KMS-11 (cell line): ENCODE data around the gene TOX3.

Source experiments
- H2AFZ ChIP-seq: fragments of 200-600 bp; sonication (generic); 2 replicates; pipeline ENCODE4 v1.6.1; 2016; ENCODE audit warnings: antibody characterized with exemption, mixed run types, low read depth
- H3K27ac ChIP-seq: fragments of 200-600 bp; sonication (generic); 2 replicates; pipeline ENCODE4 v1.6.1; 2016; ENCODE audit warnings: mild to moderate bottlenecking, mixed run types
- H3K27me3 ChIP-seq: fragments of 200-600 bp; sonication (generic); 2 replicates; pipeline ENCODE4 v1.6.1; 2017; ENCODE audit warnings: mild to moderate bottlenecking, low read depth, mixed run types, moderate library complexity; ENCODE audit not compliant: insufficient read depth
- H3K36me3 ChIP-seq: fragments of 200-600 bp; sonication (generic); 2 replicates; pipeline ENCODE4 v1.6.1; 2017; ENCODE audit warnings: mild to moderate bottlenecking, mixed run types; ENCODE audit not compliant: insufficient read depth
- H3K4me1 ChIP-seq: fragments of 200-600 bp; sonication (generic); 2 replicates; pipeline ENCODE4 v1.6.1; 2016; ENCODE audit warnings: mild to moderate bottlenecking, low read depth, mixed run types; ENCODE audit not compliant: poor library complexity, severe bottlenecking
- H3K4me2 ChIP-seq: fragments of 200-600 bp; sonication (generic); 2 replicates; pipeline ENCODE4 v1.7.0; 2016; ENCODE audit warnings: mild to moderate bottlenecking, mixed run types
- H3K4me3 ChIP-seq: fragments of 200-600 bp; sonication (generic); IDR thresholded peaks from 2 replicates; pipeline ENCODE4 v1.6.1; 2017; ENCODE audit warnings: low read depth, low read length, mixed read lengths; ENCODE audit not compliant: insufficient read depth
- H3K79me2 ChIP-seq: fragments of 200-600 bp; sonication (generic); 2 replicates; pipeline ENCODE4 v1.6.1; 2016; ENCODE audit warnings: low read depth, mixed run types; ENCODE audit not compliant: insufficient read depth
- H3K9ac ChIP-seq: fragments of 200-600 bp; sonication (generic); 2 replicates; pipeline ENCODE4 v1.6.1; 2016; ENCODE audit warnings: mild to moderate bottlenecking, mixed run types
- H4K20me1 ChIP-seq: fragments of 200-600 bp; sonication (generic); 2 replicates; pipeline ENCODE4 v1.6.1; 2016; ENCODE audit warnings: mild to moderate bottlenecking, mixed run types; ENCODE audit not compliant: insufficient read depth
- TF ChIP-seq, protein P1 (sequence below): fragments of 200-600 bp; sonication (generic); conservative IDR thresholded peaks from 2 replicates; pipeline ENCODE4 v1.6.1; 2017; ENCODE audit warnings: low read depth, mild to moderate bottlenecking, antibody characterized with exemption, low read length, moderate library complexity, mixed read lengths

TOX3 gene

DNA sequence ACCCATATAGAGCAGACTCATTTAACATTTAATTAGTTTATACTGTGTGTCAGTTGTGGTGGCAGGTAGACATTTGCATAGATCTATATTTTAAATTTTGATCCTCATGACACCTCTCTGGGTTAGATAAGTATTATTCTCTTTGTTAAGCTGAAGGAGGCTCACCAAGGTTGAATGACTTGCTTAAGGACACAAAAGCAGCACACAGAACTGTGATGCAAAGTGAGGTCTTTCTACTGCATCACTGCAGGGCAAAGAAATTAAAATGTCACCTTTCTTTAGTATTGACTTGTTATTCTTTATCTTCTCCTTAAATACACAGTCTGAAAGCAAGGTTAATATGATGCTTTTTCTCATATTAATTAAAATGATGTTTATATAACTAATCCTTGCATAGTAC, 8.6 kb upstream of the TOX3 start:
- Histone ChIP-seq H3K4me1 (no peaks in the 10 kb centered on the region), H3K36me3 (no peaks in the 10 kb centered on the region), H3K9ac (no peak overlapping the region), H3K4me2 (no peak overlapping the region), H4K20me1 (no peaks in the 10 kb centered on the region), H3K27ac (no peak overlapping the region), H2AFZ (no peak overlapping the region), H3K27me3 (no peaks in the 10 kb centered on the region), H3K4me3 (no peak overlapping the region), H3K79me2 (no peaks in the 10 kb centered on the region)
- TF ChIP-seq, protein P1, sequence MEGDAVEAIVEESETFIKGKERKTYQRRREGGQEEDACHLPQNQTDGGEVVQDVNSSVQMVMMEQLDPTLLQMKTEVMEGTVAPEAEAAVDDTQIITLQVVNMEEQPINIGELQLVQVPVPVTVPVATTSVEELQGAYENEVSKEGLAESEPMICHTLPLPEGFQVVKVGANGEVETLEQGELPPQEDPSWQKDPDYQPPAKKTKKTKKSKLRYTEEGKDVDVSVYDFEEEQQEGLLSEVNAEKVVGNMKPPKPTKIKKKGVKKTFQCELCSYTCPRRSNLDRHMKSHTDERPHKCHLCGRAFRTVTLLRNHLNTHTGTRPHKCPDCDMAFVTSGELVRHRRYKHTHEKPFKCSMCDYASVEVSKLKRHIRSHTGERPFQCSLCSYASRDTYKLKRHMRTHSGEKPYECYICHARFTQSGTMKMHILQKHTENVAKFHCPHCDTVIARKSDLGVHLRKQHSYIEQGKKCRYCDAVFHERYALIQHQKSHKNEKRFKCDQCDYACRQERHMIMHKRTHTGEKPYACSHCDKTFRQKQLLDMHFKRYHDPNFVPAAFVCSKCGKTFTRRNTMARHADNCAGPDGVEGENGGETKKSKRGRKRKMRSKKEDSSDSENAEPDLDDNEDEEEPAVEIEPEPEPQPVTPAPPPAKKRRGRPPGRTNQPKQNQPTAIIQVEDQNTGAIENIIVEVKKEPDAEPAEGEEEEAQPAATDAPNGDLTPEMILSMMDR = no peak

DNA sequence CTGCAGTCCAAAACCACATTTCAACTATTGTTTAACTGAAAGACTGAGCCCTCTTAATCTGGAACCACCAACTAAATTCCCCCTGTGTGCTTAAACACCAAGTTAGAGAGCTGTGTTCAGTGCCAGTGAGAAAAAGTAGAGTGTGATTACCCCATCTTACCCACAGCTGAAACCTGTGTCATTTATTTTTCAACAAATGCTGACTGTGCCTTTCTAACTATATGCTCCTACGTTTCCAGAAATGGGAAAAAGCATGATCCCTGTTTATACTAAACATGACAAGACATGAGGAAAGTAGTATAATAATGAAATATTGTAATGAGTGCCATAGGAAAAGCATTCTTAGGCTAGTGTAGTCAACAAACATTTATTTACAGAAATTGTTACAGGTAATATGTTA, 7.4 kb upstream of the TOX3 start:
- H3K79me2 ChIP-seq = no peaks in the 10 kb centered on the region
- no peak overlapping the region for H3K4me3 ChIP-seq
- no peaks in the 10 kb centered on the region for H3K4me1 ChIP-seq
- H2AFZ ChIP-seq = no peak overlapping the region
- no peaks in the 10 kb centered on the region for H3K27me3 ChIP-seq
- H3K27ac ChIP-seq = no peak overlapping the region
- no peak overlapping the region for H3K9ac ChIP-seq
- H3K4me2 ChIP-seq = no peak overlapping the region
- no peaks in the 10 kb centered on the region for H3K36me3 ChIP-seq
- H4K20me1 ChIP-seq = no peaks in the 10 kb centered on the region
- TF ChIP-seq, protein P1 = no peak

DNA sequence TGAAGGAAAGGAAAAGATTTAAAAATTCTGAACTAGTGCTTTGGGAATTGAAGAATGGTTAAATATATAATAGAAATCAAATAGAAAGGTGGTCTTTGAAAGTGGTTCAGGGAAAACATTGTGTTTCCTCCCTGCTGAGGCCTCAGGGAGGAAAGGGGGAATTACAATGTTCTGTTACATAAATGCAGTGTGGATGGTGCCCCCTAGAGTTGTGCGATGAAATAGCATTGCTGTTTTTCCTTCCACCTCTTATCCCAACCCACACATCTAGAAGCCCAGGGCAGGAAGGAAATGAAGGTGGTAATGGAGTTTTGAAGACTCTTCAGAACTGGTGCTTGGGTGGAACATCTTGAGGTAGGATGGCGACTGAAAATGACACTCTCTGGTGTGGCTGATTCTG, 6.4 kb upstream of the TOX3 start:
- H2AFZ ChIP-seq = no peak overlapping the region
- H4K20me1 ChIP-seq = no peaks in the 10 kb centered on the region
- no peak overlapping the region for H3K4me3 ChIP-seq
- no peak overlapping the region for H3K27ac ChIP-seq
- TF ChIP-seq, protein P1 = peak; percentile 30; the same call in 1 of the 2 replicates
- H3K27me3 ChIP-seq = no peaks in the 10 kb centered on the region
- no peak overlapping the region for H3K9ac ChIP-seq
- H3K4me2 ChIP-seq = no peak overlapping the region
- H3K36me3 ChIP-seq = no peaks in the 10 kb centered on the region
- H3K4me1 ChIP-seq = no peaks in the 10 kb centered on the region
- no peaks in the 10 kb centered on the region for H3K79me2 ChIP-seq

DNA sequence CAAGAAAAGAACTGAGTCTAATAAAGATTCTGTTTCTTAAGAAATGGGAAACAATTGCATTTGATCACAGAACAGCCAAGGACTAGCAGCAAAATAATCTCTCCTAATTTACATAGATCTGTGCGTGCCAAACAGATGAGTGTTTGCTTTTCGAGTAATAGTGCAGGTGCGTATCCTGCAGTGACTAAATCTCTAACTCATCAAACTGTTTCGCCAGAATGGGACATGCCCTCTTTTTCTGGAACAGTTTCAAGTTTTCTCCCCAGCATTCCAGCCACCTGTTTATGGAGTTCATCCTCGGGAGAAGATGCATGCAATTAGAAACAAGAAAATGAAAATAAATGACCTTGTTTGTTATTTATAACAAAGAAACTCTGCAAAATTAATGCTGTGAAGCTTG, 5.7 kb upstream of the TOX3 start:
- Histone ChIP-seq H3K4me1 (no peaks in the 10 kb centered on the region), H3K27ac (no peak overlapping the region), H3K27me3 (no peaks in the 10 kb centered on the region), H3K4me3 (no peak overlapping the region), H3K9ac (no peak overlapping the region), H4K20me1 (no peaks in the 10 kb centered on the region), H3K4me2 (no peak overlapping the region), H3K79me2 (no peaks in the 10 kb centered on the region), H2AFZ (no peak overlapping the region), H3K36me3 (no peaks in the 10 kb centered on the region)
- TF ChIP-seq, protein P1 = no peak
